GM18511 (cell line): ENCODE data around the gene MCCC1.
A peak's percentile ranks its signal among the peaks of the same experiment; 100 is the strongest.

ENCODE experiments used
- ATAC-seq: cut with Tn5 transposase; IDR thresholded peaks from one replicate; pipeline ENCODE4 v1.9.1; 2021; ENCODE audit warnings: mild to moderate bottlenecking, moderate library complexity; ENCODE audit not compliant: unreplicated experiment

The MCCC1 gene

DNA sequence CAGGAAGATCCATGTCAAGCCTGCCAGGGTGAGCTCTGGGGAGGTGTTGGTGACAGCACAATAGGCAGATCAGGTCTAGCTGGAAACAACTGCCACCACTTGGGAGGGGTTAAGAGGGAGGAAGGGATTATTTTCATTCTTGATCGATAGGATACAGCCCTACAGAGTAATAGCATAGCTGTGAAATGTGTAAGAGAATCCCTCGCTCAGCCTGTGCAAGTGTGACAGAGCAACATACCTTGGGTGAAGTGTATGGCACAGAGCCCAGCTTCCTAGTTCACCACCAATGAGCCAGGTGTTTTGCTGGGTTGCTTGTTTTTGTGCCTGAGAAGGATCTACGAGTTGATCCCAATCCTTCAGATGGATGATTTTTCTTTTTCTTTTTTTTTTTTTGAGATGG, 109.7 kb downstream of the MCCC1 start:
- ATAC-seq: no peak

DNA sequence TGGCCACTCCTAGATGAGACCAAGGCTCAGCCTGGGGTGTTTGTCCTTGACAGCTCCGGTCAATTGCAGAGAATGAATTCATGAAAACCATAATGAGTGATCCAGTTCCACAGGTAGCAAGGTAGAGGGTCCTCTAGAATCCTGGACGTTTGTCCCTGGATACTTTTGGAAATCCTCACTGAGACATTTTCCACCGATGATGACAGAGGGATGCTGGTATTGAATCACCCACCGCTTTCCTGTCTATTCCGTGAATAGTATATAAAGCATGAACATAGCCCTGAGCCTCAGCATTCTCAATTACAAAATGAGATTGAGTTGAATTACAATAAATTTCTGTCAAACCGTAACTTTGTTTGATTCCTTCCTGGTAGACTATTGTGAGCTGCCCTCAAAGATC, 113.3 kb downstream of the MCCC1 start:
- no peak for ATAC-seq

DNA sequence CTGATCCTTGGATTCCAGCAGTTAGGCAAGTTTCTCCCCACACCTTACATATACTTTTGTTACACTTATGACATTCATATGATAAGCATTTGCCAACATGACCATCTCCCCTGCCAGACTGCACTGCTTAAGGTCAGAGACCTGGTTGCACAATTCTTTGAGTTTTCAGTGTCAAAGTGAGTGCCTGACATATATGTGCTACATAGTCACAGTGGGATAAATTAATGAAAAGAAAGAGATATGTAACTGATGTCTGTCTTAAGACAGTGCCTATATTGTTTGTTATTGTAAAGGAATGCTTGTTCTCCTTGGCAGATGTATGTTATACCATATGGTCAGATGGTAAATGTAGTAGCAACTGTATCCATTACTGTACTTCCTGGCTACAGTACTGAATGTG, 115.4 kb downstream of the MCCC1 start:
- ATAC-seq: no peak

DNA sequence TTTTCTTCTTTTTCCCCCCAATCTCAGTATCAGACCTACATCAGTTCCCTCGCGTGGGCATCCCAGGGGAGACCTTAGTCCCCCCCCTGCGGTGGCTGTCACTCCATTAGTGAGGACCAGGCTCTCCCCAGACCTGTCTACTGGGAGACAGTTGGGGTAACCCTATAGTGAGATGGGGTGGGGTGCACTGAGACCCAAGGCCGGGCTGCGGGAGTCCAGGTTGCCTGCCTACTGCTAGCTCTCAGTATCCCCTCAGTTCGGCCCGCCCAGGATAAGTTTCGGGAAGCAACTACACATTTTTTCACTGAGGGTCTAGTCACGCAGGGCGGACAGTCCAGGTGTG, 118.3 kb downstream of the MCCC1 start:
- ATAC-seq: peak; percentile 3

DNA sequence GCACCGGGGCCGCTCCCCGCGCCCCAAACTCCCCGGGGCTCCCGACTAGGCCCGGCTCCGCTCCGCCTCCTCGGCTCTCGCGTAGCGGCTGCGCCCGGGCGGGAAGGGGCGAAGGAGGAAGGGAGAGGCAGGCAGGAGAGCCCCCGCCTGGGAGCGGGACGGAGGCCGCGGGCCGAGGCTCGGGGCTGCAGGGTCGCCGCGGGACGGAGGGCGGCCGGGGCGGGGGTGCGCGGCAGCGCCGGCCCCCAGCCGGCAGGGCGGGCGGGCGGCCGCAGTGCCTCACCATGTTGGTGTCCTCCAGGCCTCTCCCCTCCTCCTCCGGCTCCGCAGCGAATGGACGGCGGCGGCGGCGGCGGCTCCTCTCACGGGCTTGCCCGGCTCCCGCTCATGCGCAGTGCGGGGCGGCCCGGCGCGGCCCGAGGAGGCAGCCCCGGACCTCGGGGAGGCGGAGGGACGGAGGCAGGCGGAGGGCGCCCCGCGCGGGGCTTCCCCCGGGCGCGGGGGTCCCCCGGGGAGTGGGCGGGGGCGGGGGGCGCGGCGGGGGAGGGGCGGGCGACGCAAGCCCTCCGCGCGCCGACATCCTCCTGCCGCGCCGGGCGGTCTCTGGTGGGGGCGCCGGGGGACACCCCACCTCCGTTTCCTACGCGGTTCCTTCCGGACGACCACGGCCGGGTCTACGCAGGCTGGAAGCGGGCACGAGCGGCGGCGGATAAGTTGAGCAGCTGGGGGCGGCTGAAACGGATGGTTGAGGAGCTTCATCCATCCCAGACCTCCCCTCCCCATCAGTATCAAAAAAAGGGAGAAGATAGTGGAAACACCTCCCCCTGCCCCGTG, 118.9 kb downstream of the MCCC1 start, which contains the start of gene DCUN1D1:
TSS of gene DCUN1D1 (minus strand) at position 335 of the 834 bp plus-strand sequence. CDS start at position 286, 49 bp downstream.
- ATAC-seq: peak; percentile 86

DNA sequence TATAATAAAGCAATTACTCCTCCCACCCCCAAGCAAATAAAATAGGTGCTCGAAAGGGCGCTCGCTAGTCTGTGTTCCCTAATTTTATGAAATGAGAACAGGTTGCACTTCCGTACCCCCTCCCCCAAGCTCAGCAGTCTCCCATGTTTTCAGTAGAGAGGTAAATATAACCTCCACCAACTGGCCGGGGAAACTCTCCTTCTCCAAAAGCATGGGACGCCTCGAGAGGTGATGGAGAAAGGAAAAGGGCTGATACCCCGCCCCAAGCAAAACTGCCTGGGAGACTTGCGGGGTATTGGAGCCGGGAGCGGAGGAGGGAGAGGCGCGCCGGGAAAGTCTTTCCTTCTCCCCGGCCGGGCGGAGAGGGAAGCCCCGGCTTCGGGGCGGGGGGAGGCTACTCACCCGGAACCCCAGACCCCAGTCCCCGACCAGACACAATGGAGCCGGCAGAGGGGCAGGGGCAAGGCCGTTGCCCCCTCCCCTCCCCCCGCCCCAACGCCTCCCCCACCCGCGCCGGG, 119.6 kb downstream of the MCCC1 start:
- peak; percentile 32 for ATAC-seq

DNA sequence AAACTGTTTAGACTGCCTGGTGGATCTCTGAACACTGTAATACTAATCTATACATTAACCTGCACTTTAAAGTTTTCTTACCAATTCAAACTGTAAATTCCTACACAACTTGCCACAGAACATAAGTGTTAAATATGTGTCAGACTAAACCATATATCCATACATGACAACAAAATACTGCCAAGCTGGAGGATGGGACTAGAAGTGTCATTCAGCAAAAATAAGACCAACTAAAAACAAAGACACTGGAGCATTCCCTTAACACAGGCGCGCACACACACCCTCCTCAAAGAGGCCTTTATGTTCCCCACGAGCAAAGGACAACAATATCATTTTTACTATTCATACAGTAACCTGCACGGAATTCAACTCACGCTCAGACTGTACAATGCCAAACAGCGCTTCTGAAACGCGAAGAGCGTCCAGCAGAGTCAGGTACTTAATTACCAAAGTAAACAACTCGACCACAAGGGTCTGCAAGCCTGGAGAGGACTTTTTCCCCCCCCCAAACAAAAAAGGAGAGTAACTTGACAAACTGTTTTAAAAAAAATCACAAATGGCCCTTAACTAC, 120.1 kb downstream of the MCCC1 start:
- no peak for ATAC-seq

DNA sequence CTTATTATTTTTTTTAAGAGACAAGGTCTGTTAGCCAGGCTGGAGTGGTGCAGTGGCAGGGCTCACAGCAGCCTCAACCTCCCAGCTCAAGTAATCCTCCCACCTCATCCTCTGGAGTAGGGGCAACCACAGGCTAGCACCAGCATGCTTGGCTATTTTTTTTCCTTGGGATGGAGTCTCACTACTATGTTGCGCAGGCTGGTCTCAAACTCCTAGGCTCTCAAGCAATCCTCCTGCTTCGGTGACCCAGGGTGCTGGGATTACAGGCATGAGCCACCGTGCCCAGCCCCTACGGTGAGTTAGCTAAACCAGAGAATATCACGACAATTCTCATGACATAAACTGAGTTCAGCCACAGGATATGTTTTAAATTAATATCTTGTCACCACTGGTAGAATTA, 120.9 kb downstream of the MCCC1 start:
- no peak for ATAC-seq

DNA sequence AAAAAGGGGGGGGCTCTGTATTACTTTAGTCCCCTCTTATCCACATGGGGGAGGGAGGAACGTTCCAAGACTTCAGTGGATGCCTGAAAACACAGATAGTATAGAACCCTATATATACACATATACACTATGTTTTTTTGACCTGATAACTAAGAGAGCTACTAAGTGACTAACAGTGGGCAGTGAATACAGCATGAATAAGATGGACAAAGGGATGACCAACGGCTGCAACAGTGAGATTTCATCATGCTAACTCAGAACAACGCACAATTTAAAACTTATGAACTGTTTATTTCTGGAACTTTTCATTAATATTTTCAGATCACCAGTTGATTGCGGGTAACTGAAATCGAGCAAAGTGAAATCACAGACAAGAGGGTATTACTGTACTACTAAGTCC, 126.2 kb downstream of the MCCC1 start:
- ATAC-seq: no peak

DNA sequence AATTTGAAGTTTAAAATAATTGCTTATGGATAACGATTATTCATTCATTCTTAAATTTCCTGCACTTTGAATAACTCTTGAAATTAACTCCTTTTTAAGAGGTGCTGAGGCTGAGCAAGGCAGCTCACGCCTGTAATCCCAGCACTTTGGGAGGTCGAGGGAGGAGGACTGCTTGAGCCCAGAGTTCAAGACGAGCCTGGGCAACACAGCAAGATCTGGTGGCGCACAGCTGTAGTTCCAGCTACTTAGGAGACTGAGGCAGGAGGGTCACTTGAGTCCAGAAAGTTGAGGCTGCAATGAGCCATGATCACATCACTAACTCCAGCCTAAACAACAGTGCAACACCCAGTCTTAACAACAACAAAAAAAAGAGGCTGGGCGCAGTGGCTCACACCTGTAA, 126.9 kb downstream of the MCCC1 start:
- no peak for ATAC-seq

DNA sequence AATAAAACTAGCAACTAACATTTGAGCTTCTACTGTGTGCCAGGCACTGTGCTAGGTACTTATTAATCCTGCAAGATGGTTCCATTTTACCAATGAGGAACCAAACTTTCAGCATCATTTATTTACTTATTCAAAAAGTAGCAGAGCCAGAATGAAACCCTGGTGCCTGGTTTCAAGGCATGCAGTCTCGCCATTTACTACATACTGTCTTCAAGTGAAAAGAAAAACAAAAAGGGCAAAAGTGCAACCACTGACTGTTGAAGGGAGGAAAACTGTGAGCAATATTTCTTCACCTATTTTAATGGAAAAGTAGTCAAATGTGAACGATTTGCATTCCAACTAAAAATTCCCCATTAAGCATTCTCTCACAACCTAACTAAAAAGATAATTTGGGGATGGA, 127.7 kb downstream of the MCCC1 start:
- peak; percentile 43 for ATAC-seq

DNA sequence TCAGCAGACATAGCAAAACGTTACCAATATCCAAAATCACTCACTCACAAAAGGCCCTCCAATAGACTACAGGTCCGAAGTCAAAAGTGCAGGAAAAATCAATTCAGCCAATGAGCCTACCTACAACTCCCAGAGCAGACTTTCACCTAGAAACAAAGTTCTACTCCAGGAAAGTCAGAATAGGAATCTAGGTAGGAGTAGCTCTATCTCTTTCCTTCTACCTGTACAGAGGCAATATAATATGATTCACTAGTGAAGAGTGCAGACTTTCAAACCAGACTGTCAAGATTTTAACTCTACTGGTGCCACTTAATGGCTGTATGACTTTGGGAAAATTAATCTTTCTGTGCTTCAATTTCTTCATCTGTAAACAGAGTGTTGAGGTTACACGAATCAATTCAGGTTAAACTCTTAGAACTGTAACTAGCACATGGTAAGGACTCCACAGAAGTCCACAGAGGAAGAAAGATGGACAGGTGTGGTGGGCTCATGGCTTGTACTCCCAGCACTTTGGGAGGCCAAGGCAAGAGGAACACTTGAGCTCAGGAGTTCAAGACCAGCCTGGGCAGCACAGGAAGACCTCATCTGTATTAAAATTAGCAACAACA, 128.4 kb downstream of the MCCC1 start:
- ATAC-seq: no peak

DNA sequence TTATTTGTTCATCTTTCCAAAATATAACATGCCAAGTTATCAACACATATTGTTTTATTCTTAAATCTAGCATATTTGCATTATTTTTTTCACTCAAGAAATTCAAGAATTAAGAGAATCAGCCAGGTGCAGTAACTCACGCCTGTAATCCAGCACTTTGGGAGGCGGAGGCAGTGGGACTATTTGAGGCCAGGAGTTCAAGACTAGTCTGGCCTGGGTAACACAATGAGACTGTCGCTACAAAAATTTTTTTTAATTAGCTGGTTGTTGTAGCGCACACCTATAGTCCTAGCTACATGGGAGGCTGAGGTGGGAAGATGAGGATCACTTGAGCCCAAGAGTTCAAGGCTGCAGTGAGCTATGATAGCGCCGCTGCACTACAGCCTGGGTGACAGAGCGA, 129.4 kb downstream of the MCCC1 start:
- ATAC-seq: no peak

DNA sequence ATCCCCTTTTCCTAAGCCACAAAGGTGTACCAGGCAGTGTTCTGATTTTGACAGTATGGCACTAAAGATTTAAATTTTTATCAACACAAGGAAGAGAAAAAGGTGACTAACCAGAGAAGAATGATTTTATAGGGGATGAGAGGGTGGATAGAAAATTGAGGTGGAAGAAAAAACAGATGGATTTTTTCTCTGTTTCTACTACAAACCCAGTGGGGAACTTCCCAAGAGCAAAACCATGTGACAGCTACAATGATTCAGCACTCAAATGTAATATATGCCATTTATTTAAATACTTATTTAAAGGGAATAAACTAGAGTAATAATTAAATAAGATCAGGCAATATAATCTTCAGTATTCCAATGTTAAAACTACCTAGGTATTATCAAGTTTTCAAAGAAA, 130.0 kb downstream of the MCCC1 start:
- ATAC-seq: no peak

DNA sequence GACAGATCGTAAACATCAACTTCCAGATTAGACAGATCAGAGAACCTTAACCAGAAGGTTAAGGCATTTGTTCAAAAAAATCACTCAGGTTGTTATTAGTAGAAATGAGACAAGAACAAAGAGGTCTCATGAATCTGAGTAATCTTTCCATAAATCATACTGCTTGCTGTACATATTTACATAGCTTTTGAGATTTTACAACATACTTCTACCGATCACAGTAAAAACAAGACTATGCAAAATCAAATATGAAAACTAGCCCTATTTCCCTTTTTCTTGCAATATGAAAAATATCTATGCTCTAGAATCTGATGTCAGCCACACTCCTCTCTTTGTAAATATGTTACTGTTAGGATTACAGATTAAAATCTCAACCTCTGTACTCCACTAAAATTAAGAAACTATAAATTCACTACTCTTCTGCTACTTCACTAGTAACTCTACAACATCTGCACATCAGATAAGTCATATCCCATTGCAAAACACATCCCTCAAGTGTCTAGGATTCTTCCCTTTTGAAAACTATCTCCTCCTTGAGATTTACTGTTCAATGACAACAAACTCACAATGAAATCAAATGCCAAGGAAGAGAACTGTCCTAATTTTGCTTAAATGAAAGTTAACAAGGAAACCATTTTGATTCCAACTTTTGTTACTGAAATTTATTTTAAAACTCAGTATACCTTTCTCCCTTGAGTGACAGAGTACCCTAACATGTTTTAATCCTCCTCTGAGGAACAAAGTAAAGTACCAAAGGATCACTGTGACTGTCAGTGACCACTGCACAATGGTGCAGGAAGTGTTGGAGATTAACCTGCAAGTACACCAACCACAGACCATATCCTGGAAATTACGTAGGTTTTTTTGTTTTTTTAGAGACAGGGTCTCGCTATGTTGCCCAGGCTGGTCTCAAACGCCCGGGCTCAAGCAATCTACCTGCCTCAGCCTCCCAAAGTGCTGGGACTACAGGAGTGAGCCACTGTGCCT, 131.8 kb downstream of the MCCC1 start:
- peak; percentile 63 for ATAC-seq

DNA sequence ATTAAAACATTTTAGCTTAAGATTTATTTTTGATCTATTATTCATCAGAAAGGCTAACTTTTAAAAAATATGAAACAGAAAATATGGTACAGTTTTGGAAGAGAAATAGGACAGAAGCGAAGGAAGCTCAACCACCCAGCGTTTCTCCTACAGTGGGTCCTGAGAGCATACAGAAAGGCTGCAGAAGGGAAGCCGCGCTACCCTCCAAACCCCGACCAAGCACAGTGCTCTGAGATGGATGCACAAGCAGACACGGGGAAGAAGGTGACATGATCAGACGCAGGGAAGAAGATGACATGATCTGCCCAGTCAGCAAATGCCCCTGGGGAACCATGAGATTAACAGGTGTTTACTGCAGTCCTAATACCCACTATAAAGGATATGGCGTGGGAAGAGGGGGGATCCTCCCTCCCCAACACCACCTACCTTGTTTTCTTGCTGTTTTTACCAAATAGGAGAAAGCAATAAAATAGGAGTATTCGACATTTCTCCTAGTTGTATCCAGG, 133.4 kb downstream of the MCCC1 start:
- no peak for ATAC-seq
